ENCODE data around the gene ZNF148.
A peak's percentile ranks its signal among the peaks of the same experiment; 100 is the strongest.

ZNF148 gene

DNA sequence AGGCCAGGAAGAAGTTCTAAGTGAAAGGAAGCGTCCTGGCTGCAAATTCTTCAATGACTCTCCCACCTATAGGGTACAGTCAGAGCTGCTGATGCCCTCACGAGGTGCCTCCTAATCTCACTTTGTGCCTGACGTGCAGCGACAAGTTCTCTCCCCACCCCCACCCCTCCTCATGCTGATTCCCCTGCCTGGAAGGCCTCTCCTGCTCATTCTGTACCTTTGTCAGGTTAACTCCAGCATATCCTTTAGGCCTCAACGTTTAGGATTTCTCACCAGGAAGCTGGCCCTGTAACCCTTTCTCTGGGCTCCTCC is 187.6 kb downstream of the ZNF148 start:
- ChIA-PET CTCF (interaction anchor here (0.7 to 1.9 kb wide), 3 partner anchors 10 to 426 kb away, joined by 3 to 4 read pairs (median 4); no protein-coding TSS in a partner anchor), POLR2A (interaction anchor here (0.6 kb wide), 2 partner anchors 293 to 491 kb away, joined by 4 read pairs; no protein-coding TSS in a partner anchor)
- DNase-seq (ENCODE audit: extremely low spot score): no peak
- TF ChIP-seq, protein P1, sequence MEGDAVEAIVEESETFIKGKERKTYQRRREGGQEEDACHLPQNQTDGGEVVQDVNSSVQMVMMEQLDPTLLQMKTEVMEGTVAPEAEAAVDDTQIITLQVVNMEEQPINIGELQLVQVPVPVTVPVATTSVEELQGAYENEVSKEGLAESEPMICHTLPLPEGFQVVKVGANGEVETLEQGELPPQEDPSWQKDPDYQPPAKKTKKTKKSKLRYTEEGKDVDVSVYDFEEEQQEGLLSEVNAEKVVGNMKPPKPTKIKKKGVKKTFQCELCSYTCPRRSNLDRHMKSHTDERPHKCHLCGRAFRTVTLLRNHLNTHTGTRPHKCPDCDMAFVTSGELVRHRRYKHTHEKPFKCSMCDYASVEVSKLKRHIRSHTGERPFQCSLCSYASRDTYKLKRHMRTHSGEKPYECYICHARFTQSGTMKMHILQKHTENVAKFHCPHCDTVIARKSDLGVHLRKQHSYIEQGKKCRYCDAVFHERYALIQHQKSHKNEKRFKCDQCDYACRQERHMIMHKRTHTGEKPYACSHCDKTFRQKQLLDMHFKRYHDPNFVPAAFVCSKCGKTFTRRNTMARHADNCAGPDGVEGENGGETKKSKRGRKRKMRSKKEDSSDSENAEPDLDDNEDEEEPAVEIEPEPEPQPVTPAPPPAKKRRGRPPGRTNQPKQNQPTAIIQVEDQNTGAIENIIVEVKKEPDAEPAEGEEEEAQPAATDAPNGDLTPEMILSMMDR (IDR thresholded peaks at IDR 0.05; ENCODE audit: control extremely low read depth, extremely low read depth, low read depth, missing control alignments): no peak

DNA sequence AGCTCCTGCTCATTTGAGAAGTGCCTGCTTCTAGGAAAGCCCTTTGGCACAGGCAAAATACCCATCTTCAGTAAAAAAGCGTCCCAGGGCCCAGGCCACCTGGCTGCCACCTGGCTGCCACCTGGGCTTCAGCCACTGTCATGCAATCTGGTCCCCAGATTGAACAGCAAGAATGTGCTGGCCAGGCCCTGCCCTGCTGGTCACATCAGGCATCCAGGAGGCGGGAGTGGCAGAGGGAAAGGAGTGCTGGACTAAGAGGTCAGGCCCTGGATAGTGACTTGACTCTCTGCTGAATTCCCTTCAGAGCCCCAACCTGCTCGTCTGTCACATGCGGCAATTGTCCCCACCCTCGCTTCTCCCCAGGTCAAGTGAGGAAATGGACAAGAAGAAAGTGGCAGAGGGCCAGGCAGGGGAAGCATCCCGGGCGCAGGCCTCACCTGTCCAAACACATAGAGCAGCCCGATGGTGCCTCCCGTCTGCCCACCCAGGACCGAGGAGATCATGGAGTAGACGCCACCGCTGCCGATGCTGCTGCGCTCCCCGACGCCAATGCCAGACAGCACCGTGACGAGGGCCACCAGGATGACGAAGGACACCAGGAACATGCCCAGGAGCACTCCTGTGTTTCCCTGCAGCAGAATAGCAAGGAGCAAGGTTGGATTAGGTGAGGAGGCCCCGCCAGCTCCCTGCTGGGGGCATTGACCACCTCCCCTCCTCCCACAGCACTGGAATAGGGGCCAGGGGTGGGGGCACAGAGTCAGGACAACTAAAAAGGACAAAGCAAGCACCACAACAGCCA is 188.1 kb downstream of the ZNF148 start:
- POLR2A ChIA-PET: no interaction called here
- CTCF ChIA-PET: interaction anchor here (0.7 to 1.9 kb wide), 5 partner anchors 9 to 426 kb away, joined by 3 to 4 read pairs (median 4); no protein-coding TSS in a partner anchor
- TF ChIP-seq, protein P1 (IDR thresholded peaks at IDR 0.05; ENCODE audit: control extremely low read depth, extremely low read depth, low read depth, missing control alignments): no peak
- DNase-seq (ENCODE audit: extremely low spot score): no peak

DNA sequence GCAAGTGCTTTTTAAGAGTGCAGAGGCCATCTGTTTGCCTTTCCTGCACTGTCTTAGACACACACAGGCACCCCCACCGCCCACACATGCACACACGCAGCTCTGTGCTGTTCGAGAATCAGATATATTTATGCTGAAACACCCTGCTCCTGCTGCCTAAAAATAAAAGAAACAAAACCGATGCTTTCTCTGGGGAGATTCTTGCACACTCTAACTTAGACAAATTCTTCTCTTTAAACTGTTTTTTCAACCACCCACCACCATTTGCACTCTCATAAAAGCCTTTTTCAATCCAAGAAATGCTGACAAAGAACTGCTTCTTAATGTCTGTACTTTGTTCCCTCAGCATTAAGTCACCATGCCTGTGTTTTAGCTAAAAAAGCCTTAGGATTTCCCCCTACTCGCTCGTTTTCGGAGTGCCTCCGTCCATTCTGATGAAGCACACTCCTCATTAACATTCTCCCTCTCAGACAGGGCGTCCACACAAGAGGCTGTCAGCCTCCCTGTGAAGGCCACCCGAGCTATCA is 188.8 kb downstream of the ZNF148 start:
- TF ChIP-seq, protein P1 (IDR thresholded peaks at IDR 0.05; ENCODE audit: control extremely low read depth, extremely low read depth, low read depth, missing control alignments): no peak
- peak; percentile 72 for DNase-seq (ENCODE audit: extremely low spot score)
- POLR2A ChIA-PET: no interaction called here
- CTCF ChIA-PET: interaction anchor here (0.9 to 1.9 kb wide), 3 partner anchors 15 to 35 kb away, joined by 3 to 4 read pairs (median 4); no protein-coding TSS in a partner anchor

DNA sequence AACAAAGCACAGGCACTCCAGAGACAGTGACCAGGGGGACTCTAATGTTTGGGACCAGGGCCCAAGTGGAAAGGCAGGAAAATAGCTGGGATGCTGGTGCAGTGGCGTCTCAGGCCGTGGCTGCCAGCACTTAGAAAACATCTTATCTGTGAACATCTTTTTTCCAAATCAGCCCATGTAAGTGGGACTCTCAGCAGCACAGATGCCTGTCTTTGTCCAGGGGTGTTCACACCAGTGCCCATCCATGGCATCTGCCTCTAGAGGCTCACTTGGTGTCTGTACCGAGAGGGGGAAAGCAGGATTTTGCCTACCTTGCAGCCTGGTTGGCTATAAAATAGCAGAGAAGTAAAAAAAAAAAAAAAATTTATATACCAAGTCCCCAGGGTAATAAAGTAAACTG is 189.3 kb downstream of the ZNF148 start:
- ChIA-PET POLR2A (no interaction called here), CTCF (interaction anchor here (0.9 to 1.9 kb wide), 3 partner anchors 16 to 34 kb away, joined by 3 to 4 read pairs (median 4); no protein-coding TSS in a partner anchor)
- TF ChIP-seq, protein P1 (IDR thresholded peaks at IDR 0.05; ENCODE audit: control extremely low read depth, extremely low read depth, low read depth, missing control alignments): no peak
- DNase-seq (ENCODE audit: extremely low spot score): no peak

DNA sequence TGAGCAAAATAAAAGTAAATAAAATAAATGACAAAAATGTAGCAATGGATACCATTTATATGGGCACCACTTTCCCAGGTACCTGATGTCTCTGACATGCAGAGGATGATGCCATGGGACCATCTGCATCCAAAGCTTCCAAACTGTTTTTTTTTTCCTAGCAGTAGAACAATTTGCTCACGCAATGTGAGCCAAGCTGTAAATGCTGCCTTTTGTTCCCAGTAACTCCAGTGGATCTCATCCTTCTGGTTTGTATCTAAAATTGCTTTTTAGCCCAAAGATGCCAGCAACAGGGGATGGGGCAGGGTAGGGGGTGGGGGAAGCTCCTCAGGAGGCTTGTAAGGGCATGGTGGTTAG is 195.3 kb downstream of the ZNF148 start:
- POLR2A ChIA-PET: no interaction called here
- no peak for DNase-seq (ENCODE audit: extremely low spot score)
- CTCF ChIA-PET: interaction anchor here (0.6 to 2.8 kb wide), 10 partner anchors 8 to 59 kb away, joined by 3 to 16 read pairs (median 4); no protein-coding TSS in a partner anchor
- TF ChIP-seq, protein P1 (IDR thresholded peaks at IDR 0.05; ENCODE audit: control extremely low read depth, extremely low read depth, low read depth, missing control alignments): no peak

DNA sequence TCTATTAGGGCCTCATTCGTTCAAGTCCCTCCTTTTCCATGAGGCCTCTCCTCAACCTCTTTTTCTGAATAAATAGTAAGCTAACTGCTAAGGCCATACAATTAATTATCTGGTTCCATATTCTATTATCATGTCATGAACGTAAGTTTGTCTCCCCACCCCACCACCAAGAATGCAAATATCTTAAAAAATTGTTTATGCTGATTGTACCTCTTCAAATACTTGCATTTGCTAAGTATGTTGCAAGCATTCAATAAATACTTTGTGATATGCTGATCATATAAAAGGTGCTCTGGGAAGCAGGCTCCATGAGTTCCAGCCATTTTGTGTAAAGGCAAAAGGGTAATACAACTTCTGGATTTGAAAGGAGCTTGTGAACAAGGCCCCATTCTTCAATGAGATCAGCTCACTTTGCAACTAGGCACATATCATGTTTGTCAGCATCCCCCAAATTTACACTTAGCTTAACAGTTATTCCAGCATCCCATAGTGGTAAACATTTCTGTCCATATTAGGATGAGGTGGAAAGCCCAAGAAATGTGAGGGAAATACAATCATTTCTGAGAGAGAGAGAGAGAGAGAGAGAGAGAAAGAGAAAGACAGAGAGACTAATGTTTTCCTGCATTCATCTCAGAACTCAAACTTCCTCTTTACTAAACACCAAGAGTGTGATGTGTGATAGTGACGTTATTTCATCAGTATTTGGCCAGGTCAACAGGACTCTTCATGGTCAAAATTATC is 195.8 kb downstream of the ZNF148 start:
- POLR2A ChIA-PET: interaction anchor here (0.7 kb wide), 1 partner anchor 12 kb away, joined by 3 read pairs; no protein-coding TSS in a partner anchor
- CTCF ChIA-PET: interaction anchor here (0.6 to 2.8 kb wide), 8 partner anchors 9 to 58 kb away, joined by 3 to 16 read pairs (median 6); no protein-coding TSS in a partner anchor
- DNase-seq (ENCODE audit: extremely low spot score): peak; percentile 65
- TF ChIP-seq, protein P1 (IDR thresholded peaks at IDR 0.05; ENCODE audit: control extremely low read depth, extremely low read depth, low read depth, missing control alignments): no peak
